ENCODE data around the gene HDAC9.

The HDAC9 gene

DNA sequence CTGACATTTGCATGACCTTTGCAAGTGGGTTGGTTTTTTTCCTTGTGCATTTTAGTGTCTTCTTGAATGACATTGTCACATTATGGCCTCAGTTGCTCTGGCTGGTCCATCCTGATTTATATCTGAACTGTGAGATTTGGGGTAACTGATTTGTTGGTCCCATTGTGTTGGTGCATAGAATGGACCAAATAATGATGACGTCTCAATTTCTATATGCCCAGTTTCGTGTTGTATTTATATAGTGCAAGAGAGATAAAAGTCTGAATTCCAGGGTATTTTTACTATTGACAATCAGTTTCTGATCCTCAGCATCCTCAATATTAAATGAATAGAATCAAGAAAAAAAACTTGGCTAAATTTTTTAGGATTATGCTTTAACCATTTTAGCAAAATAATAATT, 281.8 kb downstream of the HDAC9 start:
- DNase-seq (no peak), ATAC-seq (no peak)
- no peaks in the 10 kb centered on the region for H3K4me1 Mint-ChIP-seq
- no peak overlapping the region for H3K4me3 Mint-ChIP-seq
- no peaks in the 10 kb centered on the region for H3K9me3 Mint-ChIP-seq
- H3K27ac Mint-ChIP-seq = no peak overlapping the region
- no peaks in the 10 kb centered on the region for H3K36me3 Mint-ChIP-seq (ENCODE audit: low read depth)
- H3K27me3 Mint-ChIP-seq = no peaks in the 10 kb centered on the region

DNA sequence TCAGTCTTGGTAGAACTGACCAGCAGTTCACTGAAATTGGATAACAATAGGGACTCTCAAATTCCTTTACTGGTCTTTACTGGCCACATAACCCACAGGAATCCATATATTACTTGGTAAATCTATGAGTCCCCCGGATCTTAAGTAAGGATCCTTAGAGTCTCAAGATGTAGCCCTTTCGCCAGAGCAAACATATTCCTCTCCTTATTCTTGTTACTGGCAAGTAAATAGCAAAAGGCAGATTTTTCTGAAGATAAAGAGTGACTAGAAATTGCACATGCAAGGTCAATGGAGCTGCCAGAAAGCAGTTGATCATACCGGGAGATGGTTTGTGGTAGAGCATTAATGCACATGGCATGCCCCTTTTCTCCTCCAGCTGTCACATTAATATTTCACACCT, 283.0 kb downstream of the HDAC9 start:
- no peaks in the 10 kb centered on the region for H3K9me3 Mint-ChIP-seq
- DNase-seq = no peak
- H3K4me3 Mint-ChIP-seq = no peak overlapping the region
- no peak for ATAC-seq
- H3K36me3 Mint-ChIP-seq (ENCODE audit: low read depth) = no peaks in the 10 kb centered on the region
- no peak overlapping the region for H3K27ac Mint-ChIP-seq
- no peaks in the 10 kb centered on the region for H3K27me3 Mint-ChIP-seq
- H3K4me1 Mint-ChIP-seq = no peaks in the 10 kb centered on the region

DNA sequence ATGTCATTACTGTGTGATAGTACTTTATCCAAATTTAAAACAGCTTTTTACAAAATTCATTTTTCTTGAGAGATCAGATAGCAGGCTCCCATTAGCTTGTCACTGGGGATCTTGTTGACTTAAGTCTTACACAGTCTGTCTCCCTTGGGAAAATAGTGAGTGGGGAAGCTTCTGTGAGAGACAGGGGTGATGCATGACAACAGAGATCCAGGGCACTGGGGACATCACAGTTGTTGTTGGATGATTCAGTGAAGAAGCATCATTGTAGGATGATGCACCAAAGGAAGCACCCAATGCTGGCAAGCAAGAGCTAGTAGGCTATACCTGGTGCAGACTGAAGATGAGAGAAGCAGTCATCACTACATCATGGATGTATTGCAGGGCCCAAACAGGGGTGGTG, 284.7 kb downstream of the HDAC9 start:
- no peaks in the 10 kb centered on the region for H3K4me1 Mint-ChIP-seq
- no peak overlapping the region for H3K27ac Mint-ChIP-seq
- ATAC-seq = no peak

GRCh38 chr7:18780938-18781337, 285.4 kb downstream of the HDAC9 start:
- H3K27ac Mint-ChIP-seq = no peak overlapping the region
- no peak overlapping the region for H3K4me3 Mint-ChIP-seq
- no peaks in the 10 kb centered on the region for H3K4me1 Mint-ChIP-seq
- no peaks in the 10 kb centered on the region for H3K36me3 Mint-ChIP-seq (ENCODE audit: low read depth)
- no peaks in the 10 kb centered on the region for H3K9me3 Mint-ChIP-seq
- ATAC-seq = no peak
- H3K27me3 Mint-ChIP-seq = no peaks in the 10 kb centered on the region
- no peak for DNase-seq

More for the DNA sequence above, 284.7 kb downstream of the HDAC9 start:
- Mint-ChIP-seq H3K27me3 (no peaks in the 10 kb centered on the region), H3K36me3 (ENCODE audit: low read depth) (no peaks in the 10 kb centered on the region), H3K4me3 (no peak overlapping the region), H3K9me3 (no peaks in the 10 kb centered on the region)
- DNase-seq = no peak

DNA sequence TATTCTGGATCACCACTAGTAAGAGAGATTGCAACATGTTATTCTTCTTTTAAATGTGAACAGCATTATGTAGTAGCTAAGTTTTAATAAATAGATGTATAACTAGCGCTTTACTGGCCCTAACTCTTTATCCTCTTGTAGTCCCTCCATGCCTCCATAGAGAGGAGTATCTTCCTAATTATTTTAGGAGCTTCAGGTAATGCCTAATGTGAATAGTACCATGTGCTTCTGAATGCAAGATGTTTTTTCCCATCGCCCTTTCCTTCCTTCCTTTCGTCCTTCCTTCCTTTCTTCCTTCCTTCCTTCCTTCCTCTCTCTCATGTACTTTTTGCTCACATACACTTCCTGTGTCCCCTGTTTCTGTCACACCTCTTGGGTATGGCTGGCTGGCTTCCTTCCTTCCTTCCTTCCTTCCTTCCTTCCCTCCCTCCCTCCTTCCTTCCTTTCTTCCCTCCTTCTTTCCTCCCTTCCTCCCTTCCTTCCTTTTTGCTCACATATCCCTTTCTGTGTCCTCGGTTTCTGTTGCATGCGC, 290.7 kb downstream of the HDAC9 start:
- H3K4me1 Mint-ChIP-seq = no peaks in the 10 kb centered on the region
- ATAC-seq (no peak), DNase-seq (no peak)
- H3K27ac Mint-ChIP-seq = no peak overlapping the region
- no peaks in the 10 kb centered on the region for H3K36me3 Mint-ChIP-seq (ENCODE audit: low read depth)
- H3K4me3 Mint-ChIP-seq = no peak overlapping the region
- no peaks in the 10 kb centered on the region for H3K27me3 Mint-ChIP-seq
- peaks cover 6% of the 10 kb centered on the region for H3K9me3 Mint-ChIP-seq

- H3K4me1 Mint-ChIP-seq = no peaks in the 10 kb centered on the region
Measured at GRCh38 chr7:18786796-18787195, 291.2 kb downstream of the HDAC9 start.

DNA sequence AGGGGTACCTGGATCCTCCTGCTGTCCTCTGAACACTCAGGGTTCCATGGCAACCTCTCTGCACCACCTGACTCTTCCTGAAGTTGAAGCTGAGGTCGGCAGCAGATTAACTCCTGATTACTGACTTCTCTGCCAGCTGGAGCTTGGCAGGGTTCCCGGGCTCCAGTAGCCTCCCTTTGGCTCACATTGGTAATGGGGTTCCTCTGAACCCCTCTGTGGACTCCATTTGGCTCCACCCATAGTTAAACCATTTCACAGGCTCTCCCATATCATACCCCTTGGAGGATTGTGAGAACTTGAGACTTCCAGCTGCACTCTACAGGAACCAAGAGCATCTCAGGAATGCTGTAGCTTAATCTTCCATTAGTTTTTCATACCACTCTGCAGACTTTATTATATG, 292.5 kb downstream of the HDAC9 start:
- Mint-ChIP-seq H3K4me1 (no peaks in the 10 kb centered on the region), H3K9me3 (peaks cover 6% of the 10 kb centered on the region), H3K4me3 (no peak overlapping the region), H3K27ac (no peak overlapping the region), H3K27me3 (no peaks in the 10 kb centered on the region), H3K36me3 (ENCODE audit: low read depth) (no peaks in the 10 kb centered on the region)
- no peak for DNase-seq
- no peak for ATAC-seq

More at GRCh38 chr7:18786796-18787195, 291.2 kb downstream of the HDAC9 start:
- no peaks in the 10 kb centered on the region for H3K27me3 Mint-ChIP-seq
- H3K36me3 Mint-ChIP-seq (ENCODE audit: low read depth) = no peaks in the 10 kb centered on the region
- peaks cover 6% of the 10 kb centered on the region for H3K9me3 Mint-ChIP-seq
- no peak overlapping the region for H3K4me3 Mint-ChIP-seq
- DNase-seq (no peak), ATAC-seq (no peak)
- H3K27ac Mint-ChIP-seq = no peak overlapping the region

GRCh38 chr7:18792871-18793595, 297.5 kb downstream of the HDAC9 start:
- no peak overlapping the region for H3K27ac Mint-ChIP-seq
- H3K4me1 Mint-ChIP-seq = no peaks in the 10 kb centered on the region
- H3K27me3 Mint-ChIP-seq = no peaks in the 10 kb centered on the region
- ATAC-seq (no peak), DNase-seq (no peak)
- H3K9me3 Mint-ChIP-seq = peaks cover 6% of the 10 kb centered on the region
- no peaks in the 10 kb centered on the region for H3K36me3 Mint-ChIP-seq (ENCODE audit: low read depth)
- H3K4me3 Mint-ChIP-seq = no peak overlapping the region

GRCh38 chr7:18796216-18796615, 300.7 kb downstream of the HDAC9 start:
- no peaks in the 10 kb centered on the region for H3K36me3 Mint-ChIP-seq (ENCODE audit: low read depth)
- no peak overlapping the region for H3K27ac Mint-ChIP-seq
- no peak for DNase-seq
- no peaks in the 10 kb centered on the region for H3K27me3 Mint-ChIP-seq
- H3K4me1 Mint-ChIP-seq = no peaks in the 10 kb centered on the region
- H3K4me3 Mint-ChIP-seq = no peak overlapping the region
- ATAC-seq = no peak
- H3K9me3 Mint-ChIP-seq = no peaks in the 10 kb centered on the region

DNA sequence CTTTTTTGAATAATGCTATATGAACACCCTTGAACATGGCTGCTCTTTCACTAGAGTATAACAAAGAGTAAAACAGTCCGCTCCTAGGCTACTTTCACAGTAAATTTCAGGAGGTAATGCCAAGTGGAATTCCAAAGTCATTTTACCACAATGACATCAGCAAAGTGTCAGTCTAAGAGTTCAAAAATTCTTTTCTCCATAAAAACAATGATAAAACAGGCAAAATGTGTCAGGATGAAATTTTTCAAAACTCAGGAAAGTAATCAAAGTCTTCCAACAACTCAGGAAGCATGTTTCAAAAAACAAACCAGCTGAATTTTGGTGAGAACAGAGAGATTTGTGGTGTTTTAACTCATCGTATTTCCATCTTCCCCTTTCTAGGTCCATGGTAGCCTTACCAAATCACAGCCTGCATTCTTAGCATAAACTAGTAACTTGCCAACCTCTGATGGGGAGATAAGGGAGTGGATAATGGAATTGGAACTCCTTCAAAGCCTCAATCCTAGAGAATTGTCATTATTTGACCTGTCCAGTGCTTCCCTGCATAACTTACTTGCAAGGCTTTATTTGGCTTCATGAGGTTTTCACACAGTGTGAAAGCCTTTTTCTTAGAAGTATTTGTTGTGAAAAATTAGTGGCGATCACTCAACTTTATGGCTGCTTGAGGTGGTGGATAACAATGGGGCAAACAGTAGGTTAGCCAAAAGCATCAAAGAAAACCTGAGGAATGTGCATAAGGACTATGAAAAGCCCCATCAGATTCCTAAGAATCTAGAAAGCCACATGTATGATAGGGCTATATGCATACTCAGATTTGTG, 302.7 kb downstream of the HDAC9 start:
- Mint-ChIP-seq H3K27ac (no peak overlapping the region), H3K9me3 (no peaks in the 10 kb centered on the region), H3K4me1 (no peaks in the 10 kb centered on the region), H3K36me3 (ENCODE audit: low read depth) (no peaks in the 10 kb centered on the region), H3K4me3 (no peak overlapping the region), H3K27me3 (no peaks in the 10 kb centered on the region)
- no peak for ATAC-seq
- DNase-seq = no peak

- DNase-seq (no peak), ATAC-seq (no peak)
- Mint-ChIP-seq H3K27me3 (no peaks in the 10 kb centered on the region), H3K4me3 (no peak overlapping the region), H3K4me1 (no peaks in the 10 kb centered on the region), H3K27ac (no peak overlapping the region), H3K9me3 (no peaks in the 10 kb centered on the region), H3K36me3 (ENCODE audit: low read depth) (no peaks in the 10 kb centered on the region)
Measured at GRCh38 chr7:18799899-18800298, 304.4 kb downstream of the HDAC9 start.

DNA sequence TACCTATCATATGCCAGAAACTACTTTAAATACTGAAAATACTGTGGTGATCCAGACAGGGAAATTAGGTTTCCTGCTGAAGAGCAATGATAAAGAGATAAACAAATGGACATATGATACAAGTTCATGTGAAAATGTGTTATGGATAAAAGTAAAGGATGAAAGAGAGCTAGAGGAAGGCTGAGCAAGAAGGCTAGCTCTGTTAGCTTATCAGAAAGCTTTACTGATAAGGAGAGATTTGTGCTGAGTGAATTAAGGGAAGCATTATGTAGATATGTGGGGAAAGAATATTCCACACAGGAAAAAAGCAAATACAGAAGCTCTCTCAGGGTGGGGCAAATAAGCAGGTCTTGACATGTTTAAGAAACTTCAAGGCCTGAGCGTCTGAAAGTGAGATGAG, 308.4 kb downstream of the HDAC9 start:
- DNase-seq = no peak
- no peaks in the 10 kb centered on the region for H3K27me3 Mint-ChIP-seq
- H3K36me3 Mint-ChIP-seq (ENCODE audit: low read depth) = no peaks in the 10 kb centered on the region

DNA sequence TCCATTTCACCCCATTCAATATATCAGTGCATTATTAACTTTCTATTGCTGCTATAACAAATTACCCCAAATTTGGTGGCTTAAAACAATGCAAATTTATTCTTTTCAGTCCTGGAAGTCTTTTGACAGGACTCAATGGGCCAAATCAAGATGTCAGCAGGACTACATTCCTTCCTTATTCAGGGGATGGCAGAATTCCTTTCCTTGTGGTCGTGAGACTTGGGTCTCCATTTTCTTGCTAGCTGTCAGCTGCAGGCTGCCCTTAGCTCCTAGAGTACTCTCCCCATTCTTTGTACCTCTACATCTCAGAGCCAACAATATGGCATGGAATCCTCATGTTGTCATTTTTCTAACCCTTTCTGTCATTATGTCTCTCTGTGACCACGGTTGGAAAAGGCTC, 310.6 kb downstream of the HDAC9 start:
- no peak for ATAC-seq
- no peak overlapping the region for H3K4me3 Mint-ChIP-seq
- no peak for DNase-seq
- no peaks in the 10 kb centered on the region for H3K36me3 Mint-ChIP-seq (ENCODE audit: low read depth)
- peaks cover 4% of the 10 kb centered on the region for H3K9me3 Mint-ChIP-seq
- no peaks in the 10 kb centered on the region for H3K27me3 Mint-ChIP-seq
- H3K4me1 Mint-ChIP-seq = no peaks in the 10 kb centered on the region
- no peak overlapping the region for H3K27ac Mint-ChIP-seq

More for the DNA sequence above, 308.4 kb downstream of the HDAC9 start:
- Mint-ChIP-seq H3K4me3 (no peak overlapping the region), H3K9me3 (peaks cover 4% of the 10 kb centered on the region), H3K27ac (no peak overlapping the region), H3K4me1 (no peaks in the 10 kb centered on the region)
- ATAC-seq = no peak

GRCh38 chr7:18808026-18808425, 312.5 kb downstream of the HDAC9 start:
- no peak overlapping the region for H3K4me3 Mint-ChIP-seq
- ATAC-seq (no peak), DNase-seq (no peak)
- no peaks in the 10 kb centered on the region for H3K27me3 Mint-ChIP-seq
- H3K9me3 Mint-ChIP-seq = peaks cover 11% of the 10 kb centered on the region
- H3K4me1 Mint-ChIP-seq = no peaks in the 10 kb centered on the region
- no peak overlapping the region for H3K27ac Mint-ChIP-seq
- H3K36me3 Mint-ChIP-seq (ENCODE audit: low read depth) = no peaks in the 10 kb centered on the region

Data from activated naive CD8-positive, alpha-beta T cell treated with anti-CD3 and anti-CD28 coated beads, Interleukin-2, amount 50 U/mL, for 24 hours (primary cell).